22Rv1 (cell line): ENCODE results near the gene RFTN1.

Experiments used
- CTCF ChIP-seq: fragments of 450-650 bp; IDR thresholded peaks from 2 replicates; pipeline ENCODE4 v1.5.1; 2017; ENCODE audit warnings: mild to moderate bottlenecking
- ZFX ChIP-seq: fragments of 450-650 bp; IDR thresholded peaks from 2 replicates; pipeline ENCODE4 v1.6.1; 2017; ENCODE audit warnings: antibody characterized with exemption, borderline replicate concordance

GRCh38 chr3:16311960-16312451 is 201.5 kb downstream of the RFTN1 start:
- no peak for TF ChIP-seq CTCF
- TF ChIP-seq ZFX = no peak
